HUES6 (cell line): Measurements from ENCODE around the gene PCSK9.
"Not testable (repeated sequence)": the region's sequence is repeated elsewhere in the genome, so short reads cannot be mapped to it uniquely, and the experiment has no call there.

Experiments
- H3K27ac ChIP-seq: 2 replicates; pipeline ENCODE4 v1.7.0; 2013; ENCODE audit warnings: low read depth, mild to moderate bottlenecking, low read length, inconsistent platforms
- H3K27me3 ChIP-seq: 2 replicates; pipeline ENCODE4 v1.6.1; 2013; ENCODE audit warnings: low read length; ENCODE audit not compliant: control insufficient read depth, insufficient read depth
- H3K36me3 ChIP-seq: 2 replicates; pipeline ENCODE4 v1.6.1; 2013; ENCODE audit warnings: low read length; ENCODE audit not compliant: control insufficient read depth, insufficient read depth
- H3K4me1 ChIP-seq: 2 replicates; pipeline ENCODE4 v1.6.1; 2013; ENCODE audit warnings: low read length; ENCODE audit not compliant: control insufficient read depth, insufficient read depth
- H3K4me3 ChIP-seq: 2 replicates; pipeline ENCODE4 v1.5.1; 2013; ENCODE audit warnings: low read depth, low read length
- H3K9ac ChIP-seq: one replicate; pipeline ENCODE4 v1.6.1; 2013; ENCODE audit warnings: mild to moderate bottlenecking, low read length
- H3K9me3 ChIP-seq: 2 replicates; pipeline ENCODE4 v1.6.1; 2013; ENCODE audit warnings: low read depth, low read length; ENCODE audit not compliant: control insufficient read depth, insufficient read depth

PCSK9 gene

GRCh38 chr1:55010194-55010886, 29.0 kb upstream of the PCSK9 start:
- Histone ChIP-seq H3K4me3 (no peak overlapping the region), H3K9ac (no peak overlapping the region), H3K27me3 (peaks cover 5% of the 10 kb centered on the region; the same call in 1 of the 2 replicates), H3K9me3 (peaks cover 14% of the 10 kb centered on the region; the same call in 1 of the 2 replicates), H3K27ac (no peak overlapping the region), H3K36me3 (no peaks in the 10 kb centered on the region), H3K4me1 (peaks cover 15% of the 10 kb centered on the region)

GRCh38 chr1:55010887-55011217, 28.5 kb upstream of the PCSK9 start:
- peaks cover 15% of the 10 kb centered on the region for H3K4me1 ChIP-seq
- peaks cover 14% of the 10 kb centered on the region; the same call in 1 of the 2 replicates for H3K9me3 ChIP-seq
- no peak overlapping the region for H3K9ac ChIP-seq
- no peak overlapping the region for H3K27ac ChIP-seq
- no peaks in the 10 kb centered on the region for H3K36me3 ChIP-seq
- peaks cover 5% of the 10 kb centered on the region; the same call in 1 of the 2 replicates for H3K27me3 ChIP-seq
- H3K4me3 ChIP-seq = no peak overlapping the region

GRCh38 chr1:55012661-55013060, 26.7 kb upstream of the PCSK9 start:
- no peak overlapping the region for H3K9ac ChIP-seq
- peaks cover 5% of the 10 kb centered on the region; the same call in 1 of the 2 replicates for H3K27me3 ChIP-seq
- peaks cover 15% of the 10 kb centered on the region for H3K4me1 ChIP-seq
- H3K36me3 ChIP-seq = no peaks in the 10 kb centered on the region
- peaks cover 14% of the 10 kb centered on the region; the same call in 1 of the 2 replicates for H3K9me3 ChIP-seq
- H3K27ac ChIP-seq = no peak overlapping the region
- H3K4me3 ChIP-seq = no peak overlapping the region

DNA sequence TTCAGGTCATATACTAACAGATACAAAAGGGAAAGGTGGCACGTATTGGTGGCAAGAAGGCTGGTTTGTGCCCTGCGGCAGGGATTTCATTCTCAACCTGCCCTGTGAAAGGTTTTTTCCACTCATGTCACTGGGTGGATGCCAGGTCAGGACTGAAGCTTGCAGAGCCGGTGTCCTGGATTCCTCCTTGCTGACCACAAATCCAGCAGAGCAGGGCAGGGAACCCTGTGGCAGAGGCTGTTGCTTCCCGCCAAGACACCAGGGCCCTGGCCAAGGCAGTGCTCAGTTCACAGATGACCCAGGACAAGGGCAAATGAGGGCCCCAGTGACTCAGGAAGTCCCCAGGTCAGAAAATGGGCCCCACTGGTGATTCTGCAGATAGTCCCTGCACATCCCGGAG, 24.2 kb upstream of the PCSK9 start:
- H3K27ac ChIP-seq = no peak overlapping the region
- H3K9ac ChIP-seq = no peak overlapping the region
- peaks cover 5% of the 10 kb centered on the region; the same call in 1 of the 2 replicates for H3K27me3 ChIP-seq
- peaks cover 21% of the 10 kb centered on the region for H3K4me1 ChIP-seq
- H3K36me3 ChIP-seq = no peaks in the 10 kb centered on the region
- no peak overlapping the region for H3K4me3 ChIP-seq
- H3K9me3 ChIP-seq = no peaks in the 10 kb centered on the region

DNA sequence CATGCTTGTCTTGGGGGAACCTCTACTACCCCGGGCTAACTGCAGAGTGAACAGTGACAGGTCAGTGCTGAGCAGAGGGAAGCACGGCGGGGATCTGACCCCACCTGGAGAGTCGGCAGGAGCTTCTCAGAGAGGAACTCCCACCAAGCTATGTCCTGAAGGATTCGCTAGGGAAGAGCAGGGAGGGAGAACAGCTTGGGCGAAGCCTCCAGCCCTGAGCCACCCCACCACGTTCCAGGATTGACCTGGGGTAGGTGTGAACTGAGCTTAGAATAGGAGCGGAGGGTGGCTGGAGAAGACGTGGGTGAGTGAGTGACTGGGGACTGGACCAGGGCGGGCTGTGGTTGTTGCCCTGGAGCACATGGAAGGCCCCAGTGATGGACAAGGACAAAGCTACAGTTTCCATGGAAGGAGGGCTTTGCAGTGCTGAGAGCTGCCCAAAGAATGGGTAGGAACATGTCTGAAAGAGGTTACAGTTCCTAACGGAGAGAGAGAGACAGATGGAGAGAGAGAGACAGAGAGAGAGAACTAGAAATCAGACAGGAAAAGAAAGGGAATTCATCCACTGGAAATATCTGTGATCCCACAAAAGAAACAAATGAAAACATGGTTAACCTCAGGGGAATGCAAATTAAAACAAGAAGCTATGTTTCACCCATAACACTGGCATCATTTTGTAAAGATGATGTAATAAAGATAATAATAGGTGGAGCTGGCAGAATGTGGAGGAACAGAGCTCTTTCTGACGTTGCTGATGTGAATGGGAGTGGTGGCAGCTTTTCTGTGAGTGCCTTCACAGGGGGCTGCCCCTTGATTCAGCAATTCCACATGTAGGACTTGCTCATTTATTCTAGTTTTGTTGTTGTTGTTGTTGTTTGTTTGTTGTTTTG, 23.4 kb upstream of the PCSK9 start:
- peaks cover 5% of the 10 kb centered on the region; the same call in 1 of the 2 replicates for H3K27me3 ChIP-seq

DNA sequence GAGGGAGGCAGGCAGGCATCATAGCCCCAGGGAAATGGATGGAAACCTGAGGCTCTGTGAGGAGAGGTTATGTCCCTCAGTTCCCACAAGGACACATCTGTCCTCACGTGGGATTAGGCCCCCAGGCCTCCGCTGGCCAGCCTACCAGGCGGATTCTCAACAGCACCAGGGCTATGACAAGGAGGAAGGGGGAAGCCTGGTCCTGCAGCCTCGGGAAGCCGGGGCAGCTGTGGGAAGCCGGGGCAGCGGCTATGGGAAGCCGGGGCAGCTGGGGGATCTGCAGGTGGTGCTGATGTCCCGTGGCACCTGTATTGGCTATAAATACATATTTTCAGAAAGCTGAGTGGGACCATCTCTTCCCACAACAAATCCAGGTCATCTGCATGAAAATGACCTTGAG, 21.0 kb upstream of the PCSK9 start:
- H3K4me1 ChIP-seq = peaks cover 18% of the 10 kb centered on the region
- H3K27me3 ChIP-seq = peaks cover 5% of the 10 kb centered on the region; the same call in 1 of the 2 replicates
- H3K36me3 ChIP-seq = no peaks in the 10 kb centered on the region
- H3K27ac ChIP-seq = no peak overlapping the region
- H3K9ac ChIP-seq = no peak overlapping the region
- H3K9me3 ChIP-seq = no peaks in the 10 kb centered on the region
- no peak overlapping the region for H3K4me3 ChIP-seq

More for the DNA sequence above, 23.4 kb upstream of the PCSK9 start:
- Histone ChIP-seq H3K9ac (no peak overlapping the region), H3K4me3 (no peak overlapping the region), H3K27ac (no peak overlapping the region), H3K36me3 (no peaks in the 10 kb centered on the region), H3K9me3 (no peaks in the 10 kb centered on the region), H3K4me1 (peaks cover 16% of the 10 kb centered on the region)

DNA sequence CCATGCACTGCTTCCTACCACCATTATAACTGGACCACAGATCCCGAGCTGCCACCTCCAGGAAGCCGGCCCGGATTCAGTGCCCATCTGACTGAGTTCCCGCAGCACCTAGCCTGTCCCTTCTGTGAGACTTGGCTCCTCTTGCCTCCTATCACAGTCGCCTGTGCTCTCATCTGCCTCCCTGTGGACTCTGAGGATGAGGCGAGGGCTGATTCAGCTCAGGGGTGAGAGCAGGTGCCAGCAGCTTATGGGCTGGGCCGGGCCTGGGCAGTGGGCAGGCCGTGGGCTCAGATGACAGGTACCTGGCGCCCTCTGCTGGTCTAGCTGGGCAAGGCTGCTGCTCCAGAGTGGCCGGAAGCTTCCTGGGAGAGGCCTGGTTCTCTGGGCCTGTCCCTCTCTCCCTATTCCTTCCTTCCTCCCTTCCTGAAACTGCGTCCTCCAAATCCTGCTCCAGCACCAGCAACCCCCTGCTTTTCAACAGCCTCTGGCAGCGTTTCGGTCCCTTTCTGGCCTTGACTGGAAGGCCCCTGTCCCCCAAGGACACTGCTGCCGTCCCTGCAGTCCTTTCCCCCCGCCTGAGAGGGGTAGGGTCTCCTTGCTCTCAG, 17.3 kb upstream of the PCSK9 start:
- H3K9ac ChIP-seq = peak overlapping the region; percentile 83
- H3K4me1 ChIP-seq = peaks cover 22% of the 10 kb centered on the region
- peak overlapping the region; percentile 27; the same call in 1 of the 2 replicates for H3K4me3 ChIP-seq
- H3K9me3 ChIP-seq = no peaks in the 10 kb centered on the region
- H3K27ac ChIP-seq = peak overlapping the region; percentile 86; the same call in 1 of the 2 replicates
- H3K36me3 ChIP-seq = no peaks in the 10 kb centered on the region; the same call in 1 of the 2 replicates
- H3K27me3 ChIP-seq = no peaks in the 10 kb centered on the region

- H3K4me3 ChIP-seq = peak overlapping the region; percentile 50; the same call in 1 of the 2 replicates
- not testable (repeated sequence) for H3K27me3 ChIP-seq, H3K36me3 ChIP-seq, H3K27ac ChIP-seq, H3K9me3 ChIP-seq
- peaks cover 24% of the 10 kb centered on the region for H3K4me1 ChIP-seq
- H3K9ac ChIP-seq = peak overlapping the region; percentile 79
These were observed 15.2 kb upstream of the PCSK9 start for GRCh38 chr1:55024163-55024562.

- Histone ChIP-seq H3K36me3 (peaks cover 31% of the 10 kb centered on the region; the same call in 1 of the 2 replicates), H3K9ac (peak overlapping the region; percentile 46), H3K4me1 (peaks cover 13% of the 10 kb centered on the region), H3K9me3 (peaks cover 14% of the 10 kb centered on the region; the same call in 1 of the 2 replicates)
- not testable (repeated sequence) for H3K27ac ChIP-seq, H3K4me3 ChIP-seq, H3K27me3 ChIP-seq
These were observed 12.7 kb upstream of the PCSK9 start for GRCh38 chr1:55026682-55027081.

DNA sequence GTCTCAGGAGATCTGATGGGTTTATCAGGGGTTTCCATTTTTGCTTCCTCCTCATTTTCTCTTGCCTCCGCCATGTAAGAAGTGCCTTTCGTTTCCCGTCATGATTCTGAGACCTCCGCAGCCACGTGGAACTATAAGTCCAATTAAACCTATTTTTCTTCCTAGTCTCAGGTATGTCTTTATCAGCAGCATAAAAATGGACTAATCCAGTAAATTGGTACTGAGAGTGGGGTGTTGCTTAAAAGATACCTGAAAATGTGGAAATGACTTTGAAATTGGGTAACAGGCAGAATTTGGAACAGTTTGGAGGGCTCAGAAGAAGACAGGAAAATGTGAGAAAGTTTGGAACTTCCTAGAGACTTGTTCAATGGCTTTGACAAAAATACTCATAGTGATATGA, 8.2 kb upstream of the PCSK9 start:
- not testable (repeated sequence) for H3K27ac ChIP-seq, H3K4me1 ChIP-seq, H3K4me3 ChIP-seq, H3K27me3 ChIP-seq, H3K9ac ChIP-seq
- H3K9me3 ChIP-seq = peaks cover 16% of the 10 kb centered on the region; the same call in 1 of the 2 replicates
- H3K36me3 ChIP-seq = peaks cover 51% of the 10 kb centered on the region; the same call in 1 of the 2 replicates
